ENCODE measurements around the gene USP10. TPM values are rescaled to one million over a fixed set of nuclear protein-coding genes. Genes with fewer than 3 reads are reported as not detected.

Gene USP10
- total and polyA plus RNA-seq, 2 donors (not counting 3 experiments of a cell fraction or from before 2014, with no cell fraction given) = 84.0 to 115 TPM

DNA sequence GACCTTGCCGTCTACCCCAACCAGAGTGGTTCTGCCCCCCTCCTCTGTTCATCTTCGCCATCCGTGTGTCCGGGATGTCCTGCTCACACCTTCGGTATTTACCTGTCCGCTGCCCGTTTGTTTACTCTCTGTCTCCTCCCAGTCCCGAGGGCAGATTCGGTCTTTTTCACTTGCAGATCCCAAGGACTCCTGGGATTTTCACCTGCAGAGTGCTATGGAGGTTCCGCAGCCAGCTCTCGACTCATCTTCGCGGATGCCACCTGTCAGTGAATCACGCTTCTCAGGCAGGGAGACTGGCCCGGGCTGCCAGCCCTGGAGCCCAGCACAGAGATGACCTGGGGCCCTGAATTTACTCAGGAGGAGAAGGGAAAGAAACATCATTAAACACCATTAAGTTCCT is 128.1 kb downstream of the USP10 start:
- no peaks in the 10 kb centered on the region for H3K4me1 ChIP-seq (ENCODE audit: control insufficient read depth, extremely low read depth, insufficient read depth, low read length)
- no peaks in the 10 kb centered on the region for H3K36me3 ChIP-seq (ENCODE audit: control insufficient read depth in 2 of 2, extremely low read depth in 1 of 2, insufficient read depth in 2 of 2, low read length in 2 of 2)
- ChIA-PET CTCF (no interaction called here), POLR2A (no interaction called here)
- H3K9me3 ChIP-seq (replicated peaks; ENCODE audit: control insufficient read depth, insufficient read depth, low read length) = no peaks in the 10 kb centered on the region
- DNase-seq (ENCODE audit: low read depth, low spot score) = no peak
- H3K9ac ChIP-seq (replicated peaks; ENCODE audit: extremely low read depth, insufficient read depth, low read length) = no peak overlapping the region
- H3K27ac ChIP-seq (ENCODE audit: insufficient read depth, low read depth, low read length) = no peak overlapping the region
- H3K4me2 ChIP-seq (ENCODE audit: insufficient read depth, low read length) = no peak overlapping the region
- H2AFZ ChIP-seq (ENCODE audit: low read depth, low read length) = no peak overlapping the region
- dilution Hi-C loops (cut with MboI; ENCODE audit: extremely low pct_ligation_motif_present, low sequenced_read_pairs) (no loop called here), intact Hi-C loops (cut with micrococcal nuclease) (no loop called here)
- no peaks in the 10 kb centered on the region for H3K79me2 ChIP-seq (ENCODE audit: control insufficient read depth, insufficient read depth, low read length)
- H4K20me1 ChIP-seq (replicated peaks; ENCODE audit: control insufficient read depth, extremely low read depth, insufficient read depth, low read length) = no peaks in the 10 kb centered on the region
- BruUV-seq (replicated peaks) = no TSS peak
- H3K27me3 ChIP-seq (ENCODE audit: control insufficient read depth in 2 of 2, insufficient read depth in 2 of 2, low read length in 2 of 2) = no peaks in the 10 kb centered on the region
- no peak for FAIRE-seq
- TF ChIP-seq POLR2AphosphoS5 (IDR thresholded peaks at IDR 0.05; ENCODE audit: insufficient read depth, low read depth, low read length) (no peak), POLR2A (IDR thresholded peaks at IDR 0.05; ENCODE audit: low read depth, low read length) (no peak), FOS (IDR thresholded peaks at IDR 0.05; ENCODE audit: borderline replicate concordance, insufficient read depth, low read length) (no peak)
- no peaks in the 10 kb centered on the region for H3K9me1 ChIP-seq (replicated peaks; ENCODE audit: control insufficient read depth, extremely low read depth, insufficient read depth, low read length)
- no peak overlapping the region for H3K4me3 ChIP-seq (replicated peaks in 1 of 3; ENCODE audit: insufficient read depth in 1 of 3, low read depth in 1 of 3, low read length in 3 of 3)

DNA sequence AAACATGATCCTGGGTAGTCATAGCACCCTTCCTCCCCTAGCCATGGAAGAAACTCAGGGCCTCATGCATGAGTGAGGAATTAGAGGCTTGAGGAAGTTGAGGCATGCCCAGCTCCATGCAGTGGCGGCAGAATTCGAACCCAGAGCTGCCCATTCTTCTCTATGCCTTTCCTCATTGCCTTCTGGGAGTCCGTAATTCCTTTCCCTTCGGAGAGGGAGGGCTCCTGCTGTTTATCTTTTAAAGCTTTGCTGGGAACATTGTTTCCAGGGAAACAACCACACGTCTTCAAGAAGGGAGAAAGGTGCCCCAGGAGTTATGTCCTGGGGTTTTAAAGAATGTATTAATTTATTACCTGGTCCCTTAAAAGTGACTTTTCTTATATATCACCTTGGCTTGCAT is 128.5 kb downstream of the USP10 start:
- H2AFZ ChIP-seq (ENCODE audit: low read depth, low read length) = no peak overlapping the region
- no peaks in the 10 kb centered on the region for H3K79me2 ChIP-seq (ENCODE audit: control insufficient read depth, insufficient read depth, low read length)
- no peak overlapping the region for H3K27ac ChIP-seq (ENCODE audit: insufficient read depth, low read depth, low read length)
- no peaks in the 10 kb centered on the region for H3K9me3 ChIP-seq (replicated peaks; ENCODE audit: control insufficient read depth, insufficient read depth, low read length)
- TF ChIP-seq EZH2 (IDR thresholded peaks at IDR 0.05; ENCODE audit: borderline replicate concordance, low read depth, low read length, severe bottlenecking) (no peak), JUN (IDR thresholded peaks at IDR 0.05; ENCODE audit: borderline replicate concordance, insufficient read depth, insufficient read length, low read depth) (no peak), FOS (IDR thresholded peaks at IDR 0.05; ENCODE audit: borderline replicate concordance, insufficient read depth, low read length) (no peak), MYC (IDR thresholded peaks at IDR 0.05; ENCODE audit: low read depth, low read length) (no peak), POLR2AphosphoS5 (IDR thresholded peaks at IDR 0.05; ENCODE audit: insufficient read depth, low read depth, low read length) (no peak), GATA2 (IDR thresholded peaks at IDR 0.05; ENCODE audit: insufficient read depth, insufficient read length, low read depth, low read length) (no peak), POLR2A (IDR thresholded peaks at IDR 0.05; ENCODE audit: low read depth, low read length) (no peak)
- TF ChIP-seq, protein P1, sequence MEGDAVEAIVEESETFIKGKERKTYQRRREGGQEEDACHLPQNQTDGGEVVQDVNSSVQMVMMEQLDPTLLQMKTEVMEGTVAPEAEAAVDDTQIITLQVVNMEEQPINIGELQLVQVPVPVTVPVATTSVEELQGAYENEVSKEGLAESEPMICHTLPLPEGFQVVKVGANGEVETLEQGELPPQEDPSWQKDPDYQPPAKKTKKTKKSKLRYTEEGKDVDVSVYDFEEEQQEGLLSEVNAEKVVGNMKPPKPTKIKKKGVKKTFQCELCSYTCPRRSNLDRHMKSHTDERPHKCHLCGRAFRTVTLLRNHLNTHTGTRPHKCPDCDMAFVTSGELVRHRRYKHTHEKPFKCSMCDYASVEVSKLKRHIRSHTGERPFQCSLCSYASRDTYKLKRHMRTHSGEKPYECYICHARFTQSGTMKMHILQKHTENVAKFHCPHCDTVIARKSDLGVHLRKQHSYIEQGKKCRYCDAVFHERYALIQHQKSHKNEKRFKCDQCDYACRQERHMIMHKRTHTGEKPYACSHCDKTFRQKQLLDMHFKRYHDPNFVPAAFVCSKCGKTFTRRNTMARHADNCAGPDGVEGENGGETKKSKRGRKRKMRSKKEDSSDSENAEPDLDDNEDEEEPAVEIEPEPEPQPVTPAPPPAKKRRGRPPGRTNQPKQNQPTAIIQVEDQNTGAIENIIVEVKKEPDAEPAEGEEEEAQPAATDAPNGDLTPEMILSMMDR (IDR thresholded peaks at IDR 0.05; ENCODE audit: extremely low read depth in 1 of 2, insufficient read depth in 1 of 2, low read depth in 1 of 2, low read length in 2 of 2) = no peak
- TF ChIP-seq, protein P2, sequence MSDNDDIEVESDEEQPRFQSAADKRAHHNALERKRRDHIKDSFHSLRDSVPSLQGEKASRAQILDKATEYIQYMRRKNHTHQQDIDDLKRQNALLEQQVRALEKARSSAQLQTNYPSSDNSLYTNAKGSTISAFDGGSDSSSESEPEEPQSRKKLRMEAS (IDR thresholded peaks at IDR 0.05; ENCODE audit: insufficient read depth, insufficient read length) = no peak
- dilution Hi-C loops (cut with MboI; ENCODE audit: extremely low pct_ligation_motif_present, low sequenced_read_pairs) (no loop called here), intact Hi-C loops (cut with micrococcal nuclease) (no loop called here)
- no peak overlapping the region for H3K4me2 ChIP-seq (ENCODE audit: insufficient read depth, low read length)
- DNase-seq (ENCODE audit: low read depth, low spot score) (no peak), FAIRE-seq (no peak)
- H3K9me1 ChIP-seq (replicated peaks; ENCODE audit: control insufficient read depth, extremely low read depth, insufficient read depth, low read length) = no peaks in the 10 kb centered on the region
- no peaks in the 10 kb centered on the region for H3K36me3 ChIP-seq (ENCODE audit: control insufficient read depth in 2 of 2, extremely low read depth in 1 of 2, insufficient read depth in 2 of 2, low read length in 2 of 2)
- no peak overlapping the region for H3K9ac ChIP-seq (replicated peaks; ENCODE audit: extremely low read depth, insufficient read depth, low read length)
- no TSS peak for BruUV-seq (replicated peaks)
- no peaks in the 10 kb centered on the region for H3K27me3 ChIP-seq (ENCODE audit: control insufficient read depth in 2 of 2, insufficient read depth in 2 of 2, low read length in 2 of 2)
- H3K4me3 ChIP-seq (replicated peaks in 1 of 3; ENCODE audit: insufficient read depth in 1 of 3, low read depth in 1 of 3, low read length in 3 of 3) = no peak overlapping the region
- ChIA-PET CTCF (no interaction called here), POLR2A (no interaction called here)
- no peaks in the 10 kb centered on the region for H3K4me1 ChIP-seq (ENCODE audit: control insufficient read depth, extremely low read depth, insufficient read depth, low read length)
- no peaks in the 10 kb centered on the region for H4K20me1 ChIP-seq (replicated peaks; ENCODE audit: control insufficient read depth, extremely low read depth, insufficient read depth, low read length)

All from endothelial cell of umbilical vein (primary cell).